Fibroblast of pulmonary artery (primary cell): ENCODE data around the gene LTC4S.

Experiments
- DNase-seq: peaks from one replicate; pipeline ENCODE4 v3.0.0-alpha.2; 2010; ENCODE audit warnings: low read depth
- H3K4me3 ChIP-seq: replicated peaks from 2 replicates; pipeline ENCODE4 v1.5.1; 2011; ENCODE audit warnings: low read depth, mild to moderate bottlenecking, control low read depth, low read length, moderate library complexity
- TF ChIP-seq, protein P1 (sequence below): IDR thresholded peaks from 2 replicates; pipeline ENCODE4 v1.5.1; 2011; ENCODE audit warnings: mild to moderate bottlenecking, control low read depth, low read length, inconsistent platforms; ENCODE audit errors: missing control alignments

The LTC4S gene

DNA sequence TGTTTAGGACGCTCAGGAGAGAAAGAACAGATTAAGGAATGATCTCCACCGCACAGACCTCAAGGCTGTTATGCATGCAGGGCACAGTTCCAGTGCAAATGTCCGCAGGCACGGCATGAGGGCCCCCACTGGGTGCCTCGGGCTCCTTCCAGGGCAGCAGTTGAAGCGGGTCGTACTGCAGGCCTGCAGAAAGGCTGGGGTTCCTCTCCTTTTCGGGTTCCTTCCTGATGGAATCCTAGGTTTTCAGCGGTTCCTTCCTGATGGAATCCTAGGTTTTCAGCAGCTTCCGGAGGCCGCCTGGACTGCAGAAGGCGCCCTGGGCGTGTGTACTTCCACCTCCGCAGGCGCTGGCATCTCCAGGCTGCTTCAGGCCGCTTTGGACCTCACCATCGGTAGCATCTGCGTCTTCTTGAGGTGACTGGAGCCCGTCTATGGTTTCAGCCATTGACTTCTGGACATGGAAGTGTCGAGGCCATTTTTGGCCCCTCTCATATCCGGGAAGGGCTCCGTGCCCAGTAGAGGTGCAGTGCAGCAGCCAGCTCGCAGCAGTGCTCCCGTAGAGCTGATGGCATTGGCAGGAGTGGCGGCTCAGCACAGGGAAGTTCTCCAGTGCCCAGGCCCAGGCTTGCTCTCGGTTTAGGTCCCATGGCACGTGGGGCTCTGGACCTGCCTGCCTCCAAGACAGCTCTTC lies 18.5 kb downstream of the LTC4S start:
- DNase-seq, result no peak
- TF ChIP-seq, protein P1, sequence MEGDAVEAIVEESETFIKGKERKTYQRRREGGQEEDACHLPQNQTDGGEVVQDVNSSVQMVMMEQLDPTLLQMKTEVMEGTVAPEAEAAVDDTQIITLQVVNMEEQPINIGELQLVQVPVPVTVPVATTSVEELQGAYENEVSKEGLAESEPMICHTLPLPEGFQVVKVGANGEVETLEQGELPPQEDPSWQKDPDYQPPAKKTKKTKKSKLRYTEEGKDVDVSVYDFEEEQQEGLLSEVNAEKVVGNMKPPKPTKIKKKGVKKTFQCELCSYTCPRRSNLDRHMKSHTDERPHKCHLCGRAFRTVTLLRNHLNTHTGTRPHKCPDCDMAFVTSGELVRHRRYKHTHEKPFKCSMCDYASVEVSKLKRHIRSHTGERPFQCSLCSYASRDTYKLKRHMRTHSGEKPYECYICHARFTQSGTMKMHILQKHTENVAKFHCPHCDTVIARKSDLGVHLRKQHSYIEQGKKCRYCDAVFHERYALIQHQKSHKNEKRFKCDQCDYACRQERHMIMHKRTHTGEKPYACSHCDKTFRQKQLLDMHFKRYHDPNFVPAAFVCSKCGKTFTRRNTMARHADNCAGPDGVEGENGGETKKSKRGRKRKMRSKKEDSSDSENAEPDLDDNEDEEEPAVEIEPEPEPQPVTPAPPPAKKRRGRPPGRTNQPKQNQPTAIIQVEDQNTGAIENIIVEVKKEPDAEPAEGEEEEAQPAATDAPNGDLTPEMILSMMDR, result no peak
- H3K4me3 ChIP-seq, result no peak overlapping the region

DNA sequence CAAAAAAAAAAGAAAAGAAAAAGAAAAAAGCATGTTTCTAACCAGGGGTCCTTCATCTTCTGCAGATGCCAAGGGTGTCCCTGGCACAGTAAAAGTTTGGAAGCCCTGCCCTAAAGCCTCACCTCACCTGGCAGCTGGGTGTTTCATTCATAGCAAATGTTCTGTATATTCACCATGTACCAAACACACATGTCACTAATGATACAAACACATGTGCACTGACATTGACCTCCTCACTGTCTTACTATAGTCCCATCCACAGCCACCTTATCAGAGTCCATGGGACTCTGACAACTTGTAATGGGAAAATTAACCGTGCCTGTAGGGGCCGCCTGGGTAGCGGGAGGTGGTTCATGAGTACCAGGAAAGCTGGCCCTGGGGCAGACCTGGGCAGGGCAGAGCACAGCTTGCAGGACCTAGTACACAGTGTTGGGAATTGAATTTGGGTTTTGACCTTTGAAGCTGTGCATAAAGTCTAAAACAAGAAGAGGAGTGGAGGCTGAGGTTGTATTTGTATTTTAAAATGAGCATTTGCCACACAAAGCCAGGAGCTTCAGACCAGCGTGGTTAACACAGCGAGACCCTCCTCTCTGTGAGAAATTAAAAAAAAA lies 19.3 kb downstream of the LTC4S start:
- no peak overlapping the region for H3K4me3 ChIP-seq
- TF ChIP-seq, protein P1, result no peak
- no peak for DNase-seq

DNA sequence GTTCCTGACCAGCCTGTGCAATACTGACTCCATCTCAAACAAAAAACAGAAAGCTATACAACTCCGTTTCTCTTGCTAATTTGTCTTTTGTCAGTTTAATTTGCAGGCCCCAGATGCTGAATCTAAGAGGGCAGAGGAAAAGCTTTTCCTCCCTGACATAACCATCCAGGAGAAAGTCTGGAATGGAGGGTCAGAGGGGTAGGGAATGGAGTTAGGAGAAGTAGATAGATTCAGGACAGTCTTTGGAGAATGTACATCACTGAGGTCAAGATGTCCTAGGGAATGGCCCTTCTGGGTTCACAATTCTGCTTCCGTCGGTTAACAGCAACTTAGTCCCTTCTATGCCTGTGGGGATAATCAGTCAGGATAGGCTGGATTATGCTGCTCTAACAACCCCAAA lies 20.3 kb downstream of the LTC4S start:
- H3K4me3 ChIP-seq, result no peak overlapping the region
- no peak for DNase-seq
- TF ChIP-seq, protein P1, result no peak

DNA sequence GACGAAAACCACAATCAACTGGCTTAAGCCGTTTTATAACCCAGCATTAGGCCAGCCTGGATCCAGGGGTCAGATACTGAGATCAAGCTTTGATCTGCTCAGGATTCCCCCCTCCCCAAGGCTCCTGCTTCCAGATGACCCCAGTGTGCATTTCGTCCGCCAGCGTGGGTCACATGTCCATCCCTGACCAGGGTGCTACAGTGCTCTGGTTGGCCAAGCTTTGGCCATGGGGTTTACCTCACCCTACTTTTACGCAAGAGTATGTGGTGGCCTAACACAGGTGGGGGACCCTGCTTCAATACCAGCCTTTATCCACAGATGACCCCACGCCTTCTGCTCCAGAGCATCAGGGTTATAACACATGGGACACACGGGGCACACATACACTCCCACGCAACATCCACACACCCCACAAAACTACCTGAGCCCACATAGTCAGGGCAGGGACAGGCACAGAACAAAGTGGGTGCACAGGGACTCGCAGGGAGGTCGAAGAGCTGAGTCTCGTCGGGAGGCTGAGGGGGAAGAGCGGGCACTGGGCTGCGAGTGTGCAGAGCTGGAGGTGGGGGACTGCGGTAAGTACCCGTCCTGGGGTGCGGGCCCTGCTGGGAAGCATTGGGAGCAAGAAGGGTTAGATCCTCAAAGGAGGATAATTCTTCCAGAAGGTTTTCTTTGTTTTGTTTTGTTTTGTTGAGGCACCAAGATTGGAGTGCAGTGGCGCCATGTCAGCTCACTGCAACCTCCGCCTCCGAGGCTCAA lies 21.9 kb downstream of the LTC4S start:
- TF ChIP-seq, protein P1, result no peak
- no peak overlapping the region for H3K4me3 ChIP-seq
- no peak for DNase-seq

DNA sequence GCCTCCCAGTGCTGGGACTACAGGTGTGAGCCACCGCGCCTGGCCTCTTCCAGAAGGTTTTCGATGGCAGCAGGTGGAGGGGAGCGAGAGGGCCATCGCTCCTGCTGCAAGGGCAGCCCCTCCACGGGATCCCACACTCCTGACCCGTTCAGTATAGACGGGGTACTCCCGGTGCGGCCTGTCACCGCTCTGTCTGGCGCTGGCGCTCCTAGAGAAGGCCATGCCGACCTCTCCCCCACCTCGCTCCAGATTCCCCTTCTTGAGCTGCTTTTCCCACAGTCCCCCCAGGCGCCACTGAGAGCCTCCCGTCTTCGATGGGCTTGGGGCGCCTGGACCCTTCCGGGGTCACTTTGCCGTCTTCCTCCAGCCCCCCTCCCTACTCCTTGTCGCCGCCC lies 22.6 kb downstream of the LTC4S start:
- H3K4me3 ChIP-seq, result peak overlapping the region; percentile 21

DNA sequence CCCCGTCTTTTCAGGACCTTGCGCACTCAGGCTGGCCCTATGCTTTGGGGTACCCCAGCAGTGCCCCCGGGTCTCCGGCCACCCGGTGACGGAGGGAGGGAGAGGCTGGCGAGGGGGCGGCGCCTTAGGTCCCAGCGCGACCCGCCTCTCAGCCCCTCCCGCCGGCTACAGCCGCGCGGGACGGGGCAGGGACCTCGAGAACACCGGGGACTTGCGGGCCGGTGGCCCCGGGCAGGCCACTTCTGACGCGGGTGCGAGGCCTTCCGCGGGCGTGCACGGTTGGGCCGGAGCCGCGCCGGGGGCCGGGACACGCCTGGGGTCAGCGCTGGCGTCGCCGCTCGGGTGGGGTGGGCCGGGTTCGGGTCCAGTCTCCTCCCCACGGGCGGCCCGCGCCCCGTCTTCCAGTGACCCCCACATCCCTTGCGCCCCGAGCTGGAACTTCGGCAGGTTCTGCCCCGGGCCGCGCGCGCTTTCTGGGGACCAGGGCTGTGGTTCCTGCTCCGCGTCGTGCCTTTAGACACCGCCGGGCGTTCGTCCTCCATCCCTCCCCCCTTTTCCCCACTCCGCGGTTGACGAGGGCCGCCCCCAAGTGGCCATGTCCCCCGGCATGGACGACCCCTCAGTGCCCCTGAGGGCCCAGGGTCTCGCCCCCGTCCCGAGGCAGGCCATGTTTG lies 23.1 kb downstream of the LTC4S start:
- no peak for DNase-seq
- TF ChIP-seq, protein P1, result no peak
- peak overlapping the region; percentile 21 for H3K4me3 ChIP-seq

More for the DNA sequence above, 22.6 kb downstream of the LTC4S start:
- TF ChIP-seq, protein P1, result no peak
- no peak for DNase-seq
